A549 (cell line): Measurements from ENCODE around the gene USH1C.

Source experiments
- CBX2 ChIP-seq: fragments of 200-600 bp; sonication (generic); IDR thresholded peaks from 2 replicates; pipeline ENCODE4 v1.6.1; 2016; ENCODE audit warnings: low read depth, mild to moderate bottlenecking, borderline replicate concordance
- EP300 ChIP-seq, 2 experiments: fragments of >200 bp; sonication (Bioruptor Twin); formaldehyde crosslinking; IDR thresholded peaks; 2 replicates in 1 of 2; 3 replicates in 1 of 2; pipeline ENCODE4 v1.6.1; 2016 to 2017
- JUNB ChIP-seq: fragments of >200 bp; sonication (Bioruptor Twin); formaldehyde crosslinking; IDR thresholded peaks from 2 replicates; pipeline ENCODE4 v1.6.1; 2016
- PHF8 ChIP-seq: fragments of 200-600 bp; sonication (generic); IDR thresholded peaks from 2 replicates; pipeline ENCODE4 v1.6.1; 2016; ENCODE audit warnings: low read depth, mild to moderate bottlenecking, antibody characterized with exemption, moderate library complexity, borderline replicate concordance
- POLR2A ChIP-seq: IDR thresholded peaks from 2 replicates; pipeline ENCODE4 v1.6.1; 2012; ENCODE audit warnings: mild to moderate bottlenecking, low read length
- RAD21 ChIP-seq, 2 experiments: fragments of >200 bp in 1 of 2; sonication (Bioruptor Twin) in 1 of 2; formaldehyde crosslinking in 1 of 2; IDR thresholded peaks in 1 of 2; conservative IDR thresholded peaks in 1 of 2; 2 replicates in 1 of 2; 3 replicates in 1 of 2; pipeline ENCODE4 v1.6.1; 2012 to 2018; ENCODE audit warnings: inconsistent platforms in 1 of 2
- TF ChIP-seq, protein P1 (sequence below): fragments of >200 bp; sonication (Bioruptor Twin); formaldehyde crosslinking; IDR thresholded peaks from 3 replicates; pipeline ENCODE4 v1.5.1; 2016
- TF ChIP-seq, protein P2 (sequence below): fragments of 250-450 bp; sonication (Bioruptor Pico); IDR thresholded peaks from 2 replicates; pipeline ENCODE4 v1.5.0; 2021; ENCODE audit warnings: mild to moderate bottlenecking, moderate library complexity, borderline replicate concordance
- TF ChIP-seq, protein P3 (sequence below): fragments of 200-600 bp; sonication (generic); IDR thresholded peaks from 2 replicates; pipeline ENCODE4 v1.6.1; 2016; ENCODE audit warnings: antibody characterized with exemption, mild to moderate bottlenecking, moderate library complexity

- TF ChIP-seq, protein P1, sequence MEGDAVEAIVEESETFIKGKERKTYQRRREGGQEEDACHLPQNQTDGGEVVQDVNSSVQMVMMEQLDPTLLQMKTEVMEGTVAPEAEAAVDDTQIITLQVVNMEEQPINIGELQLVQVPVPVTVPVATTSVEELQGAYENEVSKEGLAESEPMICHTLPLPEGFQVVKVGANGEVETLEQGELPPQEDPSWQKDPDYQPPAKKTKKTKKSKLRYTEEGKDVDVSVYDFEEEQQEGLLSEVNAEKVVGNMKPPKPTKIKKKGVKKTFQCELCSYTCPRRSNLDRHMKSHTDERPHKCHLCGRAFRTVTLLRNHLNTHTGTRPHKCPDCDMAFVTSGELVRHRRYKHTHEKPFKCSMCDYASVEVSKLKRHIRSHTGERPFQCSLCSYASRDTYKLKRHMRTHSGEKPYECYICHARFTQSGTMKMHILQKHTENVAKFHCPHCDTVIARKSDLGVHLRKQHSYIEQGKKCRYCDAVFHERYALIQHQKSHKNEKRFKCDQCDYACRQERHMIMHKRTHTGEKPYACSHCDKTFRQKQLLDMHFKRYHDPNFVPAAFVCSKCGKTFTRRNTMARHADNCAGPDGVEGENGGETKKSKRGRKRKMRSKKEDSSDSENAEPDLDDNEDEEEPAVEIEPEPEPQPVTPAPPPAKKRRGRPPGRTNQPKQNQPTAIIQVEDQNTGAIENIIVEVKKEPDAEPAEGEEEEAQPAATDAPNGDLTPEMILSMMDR: no peak
- no peak for TF ChIP-seq RAD21 (conservative IDR thresholded peaks at IDR 0.05 in 1 of 2, IDR thresholded peaks at IDR 0.05 in 1 of 2)
- TF ChIP-seq POLR2A: no peak
- TF ChIP-seq, protein P2, sequence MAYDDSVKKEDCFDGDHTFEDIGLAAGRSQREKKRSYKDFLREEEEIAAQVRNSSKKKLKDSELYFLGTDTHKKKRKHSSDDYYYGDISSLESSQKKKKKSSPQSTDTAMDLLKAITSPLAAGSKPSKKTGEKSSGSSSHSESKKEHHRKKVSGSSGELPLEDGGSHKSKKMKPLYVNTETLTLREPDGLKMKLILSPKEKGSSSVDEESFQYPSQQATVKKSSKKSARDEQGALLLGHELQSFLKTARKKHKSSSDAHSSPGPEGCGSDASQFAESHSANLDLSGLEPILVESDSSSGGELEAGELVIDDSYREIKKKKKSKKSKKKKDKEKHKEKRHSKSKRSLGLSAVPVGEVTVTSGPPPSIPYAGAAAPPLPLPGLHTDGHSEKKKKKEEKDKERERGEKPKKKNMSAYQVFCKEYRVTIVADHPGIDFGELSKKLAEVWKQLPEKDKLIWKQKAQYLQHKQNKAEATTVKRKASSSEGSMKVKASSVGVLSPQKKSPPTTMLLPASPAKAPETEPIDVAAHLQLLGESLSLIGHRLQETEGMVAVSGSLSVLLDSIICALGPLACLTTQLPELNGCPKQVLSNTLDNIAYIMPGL (CRISPR knock-in tag): no peak
- TF ChIP-seq PHF8: no peak
- no peak for TF ChIP-seq JUNB
- TF ChIP-seq, protein P3, sequence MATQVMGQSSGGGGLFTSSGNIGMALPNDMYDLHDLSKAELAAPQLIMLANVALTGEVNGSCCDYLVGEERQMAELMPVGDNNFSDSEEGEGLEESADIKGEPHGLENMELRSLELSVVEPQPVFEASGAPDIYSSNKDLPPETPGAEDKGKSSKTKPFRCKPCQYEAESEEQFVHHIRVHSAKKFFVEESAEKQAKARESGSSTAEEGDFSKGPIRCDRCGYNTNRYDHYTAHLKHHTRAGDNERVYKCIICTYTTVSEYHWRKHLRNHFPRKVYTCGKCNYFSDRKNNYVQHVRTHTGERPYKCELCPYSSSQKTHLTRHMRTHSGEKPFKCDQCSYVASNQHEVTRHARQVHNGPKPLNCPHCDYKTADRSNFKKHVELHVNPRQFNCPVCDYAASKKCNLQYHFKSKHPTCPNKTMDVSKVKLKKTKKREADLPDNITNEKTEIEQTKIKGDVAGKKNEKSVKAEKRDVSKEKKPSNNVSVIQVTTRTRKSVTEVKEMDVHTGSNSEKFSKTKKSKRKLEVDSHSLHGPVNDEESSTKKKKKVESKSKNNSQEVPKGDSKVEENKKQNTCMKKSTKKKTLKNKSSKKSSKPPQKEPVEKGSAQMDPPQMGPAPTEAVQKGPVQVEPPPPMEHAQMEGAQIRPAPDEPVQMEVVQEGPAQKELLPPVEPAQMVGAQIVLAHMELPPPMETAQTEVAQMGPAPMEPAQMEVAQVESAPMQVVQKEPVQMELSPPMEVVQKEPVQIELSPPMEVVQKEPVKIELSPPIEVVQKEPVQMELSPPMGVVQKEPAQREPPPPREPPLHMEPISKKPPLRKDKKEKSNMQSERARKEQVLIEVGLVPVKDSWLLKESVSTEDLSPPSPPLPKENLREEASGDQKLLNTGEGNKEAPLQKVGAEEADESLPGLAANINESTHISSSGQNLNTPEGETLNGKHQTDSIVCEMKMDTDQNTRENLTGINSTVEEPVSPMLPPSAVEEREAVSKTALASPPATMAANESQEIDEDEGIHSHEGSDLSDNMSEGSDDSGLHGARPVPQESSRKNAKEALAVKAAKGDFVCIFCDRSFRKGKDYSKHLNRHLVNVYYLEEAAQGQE: no peak
- no peak for TF ChIP-seq CBX2
- no peak for TF ChIP-seq EP300 (IDR thresholded peaks at IDR 0.05)
Observed at GRCh38 chr11:17524221-17524620, 20.0 kb downstream of the USH1C start.
